ENCODE data around the gene EIF2D.
"Not testable (repeated sequence)": the region's sequence is repeated elsewhere in the genome, so short reads cannot be mapped to it uniquely, and the experiment has no call there.

The EIF2D gene, protein sequence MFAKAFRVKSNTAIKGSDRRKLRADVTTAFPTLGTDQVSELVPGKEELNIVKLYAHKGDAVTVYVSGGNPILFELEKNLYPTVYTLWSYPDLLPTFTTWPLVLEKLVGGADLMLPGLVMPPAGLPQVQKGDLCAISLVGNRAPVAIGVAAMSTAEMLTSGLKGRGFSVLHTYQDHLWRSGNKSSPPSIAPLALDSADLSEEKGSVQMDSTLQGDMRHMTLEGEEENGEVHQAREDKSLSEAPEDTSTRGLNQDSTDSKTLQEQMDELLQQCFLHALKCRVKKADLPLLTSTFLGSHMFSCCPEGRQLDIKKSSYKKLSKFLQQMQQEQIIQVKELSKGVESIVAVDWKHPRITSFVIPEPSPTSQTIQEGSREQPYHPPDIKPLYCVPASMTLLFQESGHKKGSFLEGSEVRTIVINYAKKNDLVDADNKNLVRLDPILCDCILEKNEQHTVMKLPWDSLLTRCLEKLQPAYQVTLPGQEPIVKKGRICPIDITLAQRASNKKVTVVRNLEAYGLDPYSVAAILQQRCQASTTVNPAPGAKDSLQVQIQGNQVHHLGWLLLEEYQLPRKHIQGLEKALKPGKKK

DNA sequence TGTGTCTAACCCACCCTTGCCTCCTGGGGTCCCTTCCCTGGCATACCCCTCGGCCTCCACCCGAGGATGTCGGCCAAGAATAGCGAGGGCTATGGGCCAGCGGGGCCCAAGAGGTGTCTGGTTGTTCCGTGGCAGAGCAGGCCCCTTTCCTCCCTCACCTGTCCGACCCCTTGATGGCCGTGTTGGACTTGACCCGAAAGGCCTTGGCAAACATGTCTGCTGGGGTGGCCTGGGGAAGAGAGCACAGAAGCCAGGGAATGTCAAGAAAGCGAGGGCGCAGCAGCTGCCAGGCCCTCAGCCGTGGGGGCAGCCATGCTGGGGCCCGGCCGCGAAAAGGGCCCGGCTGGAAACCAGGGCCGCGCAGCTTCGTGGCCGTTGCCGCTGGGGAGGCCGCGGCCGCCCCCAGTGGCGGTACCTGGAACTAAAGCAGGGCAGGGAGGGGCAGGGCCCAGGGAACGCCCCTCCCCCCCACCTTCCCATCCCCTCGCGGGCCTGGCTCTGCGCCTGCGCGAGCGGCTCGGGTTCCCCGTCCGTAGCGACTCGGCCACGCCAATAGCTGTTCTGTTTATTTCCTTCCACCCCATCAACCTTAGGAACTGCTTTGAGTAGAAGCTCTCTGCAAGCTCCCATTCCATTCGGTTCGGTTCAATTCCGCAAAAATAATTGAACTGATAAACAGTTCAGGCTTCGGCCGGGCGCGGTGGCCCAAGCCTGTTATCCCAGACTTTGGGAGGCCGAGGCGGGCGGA, at the start of gene EIF2D:
Gene EIF2D (minus strand): TSS at position 337 of the 748 bp plus-strand sequence. CDS start 123 bp downstream, at position 214.
- peak; percentile 89 for DNase-seq (ENCODE audit: low read depth)

DNA sequence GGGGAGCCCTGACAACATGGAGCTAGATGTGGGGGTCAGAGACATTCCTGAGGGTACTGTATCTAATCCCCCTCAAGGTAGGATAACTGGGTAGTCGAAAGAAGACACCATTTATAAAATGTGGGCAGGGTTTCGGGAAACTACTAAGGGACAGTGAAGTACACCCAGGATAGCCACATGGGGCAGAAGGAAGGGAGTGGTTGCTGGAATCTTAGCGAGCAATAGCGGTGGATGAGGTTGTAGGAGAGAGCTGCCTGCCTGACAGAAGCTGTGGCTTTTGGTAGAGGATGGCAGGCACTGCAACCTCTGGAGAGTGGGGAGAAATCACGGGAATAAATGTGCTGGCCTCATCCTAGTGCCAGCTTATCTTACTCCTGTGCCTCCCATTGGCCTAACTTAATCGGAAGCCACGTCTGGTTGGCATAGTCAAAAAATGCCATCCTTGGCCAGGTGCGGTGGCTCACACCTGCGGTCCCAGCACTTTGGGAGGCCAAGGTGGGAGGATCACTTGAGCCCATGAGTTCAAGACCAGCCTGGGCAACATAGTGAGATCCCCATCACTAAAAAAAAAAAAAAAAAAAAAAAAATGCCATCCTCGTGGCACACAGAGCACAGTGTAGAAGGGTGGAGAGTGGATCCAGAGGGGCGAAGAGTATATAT, 49.0 kb upstream of the EIF2D start:
- DNase-seq (ENCODE audit: low read depth) = no peak

DNA sequence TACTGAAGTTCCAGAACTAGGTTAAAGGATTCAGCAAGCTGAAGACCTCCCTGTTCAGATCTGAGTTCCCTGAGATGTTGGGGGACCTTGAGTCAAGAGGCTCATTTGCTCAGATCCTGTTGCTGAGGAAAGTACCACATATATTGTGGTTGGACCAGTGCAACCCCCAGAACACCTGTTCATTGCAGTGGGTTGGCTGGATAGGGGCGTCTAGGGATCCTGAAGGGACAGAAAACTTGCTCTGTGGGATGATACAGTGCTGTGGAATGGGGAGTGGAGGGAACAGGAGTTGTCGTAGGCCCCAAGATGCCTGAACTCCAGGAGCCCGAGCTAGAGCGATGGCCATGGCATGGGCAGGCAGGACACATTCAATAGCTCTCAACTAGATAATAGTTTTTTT, 47.9 kb upstream of the EIF2D start:
- no peak for DNase-seq (ENCODE audit: low read depth)

DNA sequence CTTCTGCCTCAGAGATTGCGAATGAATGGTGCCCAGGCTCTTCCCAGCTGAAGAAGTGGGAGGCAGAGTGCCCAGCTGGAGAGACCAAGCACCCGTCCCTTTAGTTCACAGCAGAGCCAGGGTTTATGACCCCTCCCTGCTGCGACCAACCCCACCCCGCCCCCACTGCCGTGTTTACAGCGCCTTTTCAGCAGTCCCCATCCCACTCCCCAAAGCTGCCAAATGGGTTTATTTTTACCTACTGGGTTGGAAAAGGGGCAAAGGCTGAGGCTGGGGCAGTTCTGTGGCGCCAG, 46.7 kb upstream of the EIF2D start:
- DNase-seq (ENCODE audit: low read depth) = no peak

DNA sequence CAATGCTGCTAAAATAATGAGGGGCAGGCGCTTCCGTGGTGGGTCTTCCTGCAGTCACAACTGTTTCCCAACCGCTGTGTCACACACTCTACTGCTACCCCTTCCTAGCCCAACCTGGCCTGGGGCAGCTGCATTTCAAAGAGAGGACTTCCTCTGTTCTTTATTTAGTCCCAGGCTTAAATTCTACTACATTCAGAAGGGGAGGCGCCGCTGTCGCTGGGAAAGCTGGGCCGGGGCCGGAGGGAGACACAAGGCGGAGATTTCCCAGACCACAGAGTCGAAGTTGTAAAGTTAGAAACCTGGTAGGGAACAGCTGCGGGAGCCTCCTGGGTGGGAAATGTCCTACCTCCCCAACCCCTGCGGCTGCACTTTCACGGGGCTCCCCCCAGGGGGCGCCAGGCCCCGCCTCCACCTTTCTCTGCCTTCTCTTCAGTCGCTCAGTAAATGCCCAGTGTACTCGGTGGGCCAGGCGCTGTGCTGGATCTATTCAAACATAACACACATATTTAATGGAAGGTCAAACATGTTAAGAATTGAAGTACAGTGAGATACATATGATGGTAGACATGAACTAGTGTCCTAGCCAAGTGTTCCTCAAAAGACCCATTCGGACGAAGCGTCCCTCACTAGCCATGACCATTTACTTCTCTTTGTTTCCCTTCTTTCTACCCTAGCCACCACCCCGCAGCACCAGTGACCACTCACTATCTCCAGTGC, 46.2 kb upstream of the EIF2D start:
- no peak for DNase-seq (ENCODE audit: low read depth)

DNA sequence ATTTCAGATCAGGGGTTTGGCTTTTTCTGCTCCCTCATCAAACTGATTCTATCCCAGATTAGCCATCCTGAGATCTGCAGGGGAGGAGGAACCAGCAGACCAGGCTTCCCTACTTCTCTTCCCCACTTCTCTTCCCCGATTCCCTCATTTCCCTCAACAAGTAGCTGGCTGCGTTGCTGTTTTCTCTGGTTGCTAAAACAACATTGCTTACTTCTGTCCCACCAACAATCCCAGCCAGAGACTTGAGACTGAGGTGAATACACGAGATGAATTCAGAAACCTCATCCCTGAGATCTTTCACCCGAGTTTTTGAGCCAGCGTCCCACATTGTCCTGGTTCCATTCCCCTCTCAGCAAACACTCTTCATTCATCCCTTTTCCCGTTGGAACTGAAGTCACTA, 45.5 kb upstream of the EIF2D start:
- DNase-seq (ENCODE audit: low read depth) = no peak

DNA sequence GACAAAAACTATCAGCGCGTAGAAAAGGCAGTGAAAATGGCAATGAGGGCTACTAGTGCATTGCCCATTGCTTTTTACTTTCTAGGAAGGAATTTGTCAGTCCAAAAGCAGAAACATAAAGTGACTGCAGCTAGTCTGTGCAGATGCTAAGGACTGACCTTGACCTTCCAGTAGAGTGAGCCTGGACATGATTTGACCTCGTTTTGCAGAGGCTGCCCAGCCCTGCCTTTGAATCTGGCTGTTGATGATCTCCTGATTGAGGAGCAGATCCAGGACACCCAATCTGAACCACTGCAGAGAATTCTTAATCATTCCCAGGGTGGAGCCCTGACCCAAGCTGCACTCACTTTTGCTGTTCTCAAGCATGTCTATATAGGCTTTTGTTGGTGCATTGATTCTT, 44.7 kb upstream of the EIF2D start:
- DNase-seq (ENCODE audit: low read depth) = no peak

DNA sequence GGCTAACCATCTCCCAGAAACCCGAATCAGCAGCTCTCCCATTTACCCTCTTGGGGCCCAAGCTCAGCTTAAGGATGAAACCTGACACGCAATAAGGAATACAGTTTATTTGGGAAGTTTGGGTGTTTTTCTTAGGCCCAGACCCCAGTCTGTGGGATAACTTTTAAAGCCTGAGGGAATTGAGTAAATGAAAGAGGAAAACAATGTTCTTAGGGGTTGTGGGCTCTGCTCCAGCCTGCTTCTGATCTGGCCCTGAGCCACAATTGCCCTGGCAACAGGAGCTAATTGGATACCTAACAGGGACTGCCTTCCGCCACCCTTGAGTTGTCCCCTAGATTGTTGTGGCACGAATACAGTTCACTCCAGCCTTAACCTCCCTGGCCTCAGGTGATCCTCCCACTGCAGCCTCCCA, 43.2 kb upstream of the EIF2D start:
- no peak for DNase-seq (ENCODE audit: low read depth)

DNA sequence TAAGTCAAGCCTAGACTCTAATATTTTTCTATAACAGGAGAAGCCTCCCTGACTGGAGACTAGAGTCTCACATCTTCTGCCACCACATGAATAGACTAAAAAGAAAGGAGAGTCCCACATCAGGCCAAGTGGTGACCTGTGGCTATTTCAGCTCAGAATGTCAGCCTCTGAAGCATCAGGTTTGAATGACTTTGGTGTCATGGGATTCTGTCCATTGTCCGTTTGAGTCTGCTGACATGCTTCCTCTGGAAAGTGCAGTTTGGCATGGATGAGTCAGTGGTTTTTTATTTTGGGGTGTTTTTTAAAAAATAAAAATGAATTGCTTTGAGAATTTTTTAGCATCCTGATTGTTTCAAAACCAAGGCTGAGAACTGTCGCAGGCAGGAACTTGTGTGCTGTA, 42.6 kb upstream of the EIF2D start:
- no peak for DNase-seq (ENCODE audit: low read depth)

DNA sequence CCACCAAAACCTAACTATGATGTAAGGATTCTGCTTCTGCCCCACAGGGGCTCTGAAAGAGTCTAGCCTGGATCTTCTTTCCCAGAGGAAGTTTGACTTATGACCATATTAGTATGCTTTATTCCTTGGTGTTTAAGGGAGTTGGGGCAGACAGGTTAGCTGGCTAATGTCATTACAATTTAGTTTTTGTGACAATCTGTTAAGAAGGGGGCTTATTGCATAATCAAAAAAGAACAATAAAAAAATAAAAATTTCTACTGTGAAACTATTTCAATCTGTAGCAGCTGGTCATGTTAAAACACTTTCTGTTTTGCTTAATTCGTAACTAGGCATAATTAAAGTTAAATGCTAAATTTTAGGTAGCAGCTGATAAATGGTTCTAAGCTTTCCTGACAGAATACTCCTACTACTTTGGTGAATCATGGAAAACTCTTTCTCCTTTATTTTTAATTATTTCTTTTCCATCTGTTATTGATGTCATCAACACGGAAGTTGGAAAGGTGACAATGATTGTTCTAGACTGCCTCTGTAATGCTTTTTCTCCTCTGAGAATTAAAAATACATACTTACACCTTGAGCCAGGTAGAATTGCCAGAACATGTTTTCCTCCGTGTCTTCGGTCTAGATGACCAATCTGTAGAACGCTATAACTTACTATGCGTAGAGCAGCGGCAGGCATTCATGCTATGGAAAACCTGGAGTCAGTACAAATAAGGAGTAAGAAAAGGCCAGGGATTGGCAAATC, 41.6 kb upstream of the EIF2D start:
- no peak for DNase-seq (ENCODE audit: low read depth)

DNA sequence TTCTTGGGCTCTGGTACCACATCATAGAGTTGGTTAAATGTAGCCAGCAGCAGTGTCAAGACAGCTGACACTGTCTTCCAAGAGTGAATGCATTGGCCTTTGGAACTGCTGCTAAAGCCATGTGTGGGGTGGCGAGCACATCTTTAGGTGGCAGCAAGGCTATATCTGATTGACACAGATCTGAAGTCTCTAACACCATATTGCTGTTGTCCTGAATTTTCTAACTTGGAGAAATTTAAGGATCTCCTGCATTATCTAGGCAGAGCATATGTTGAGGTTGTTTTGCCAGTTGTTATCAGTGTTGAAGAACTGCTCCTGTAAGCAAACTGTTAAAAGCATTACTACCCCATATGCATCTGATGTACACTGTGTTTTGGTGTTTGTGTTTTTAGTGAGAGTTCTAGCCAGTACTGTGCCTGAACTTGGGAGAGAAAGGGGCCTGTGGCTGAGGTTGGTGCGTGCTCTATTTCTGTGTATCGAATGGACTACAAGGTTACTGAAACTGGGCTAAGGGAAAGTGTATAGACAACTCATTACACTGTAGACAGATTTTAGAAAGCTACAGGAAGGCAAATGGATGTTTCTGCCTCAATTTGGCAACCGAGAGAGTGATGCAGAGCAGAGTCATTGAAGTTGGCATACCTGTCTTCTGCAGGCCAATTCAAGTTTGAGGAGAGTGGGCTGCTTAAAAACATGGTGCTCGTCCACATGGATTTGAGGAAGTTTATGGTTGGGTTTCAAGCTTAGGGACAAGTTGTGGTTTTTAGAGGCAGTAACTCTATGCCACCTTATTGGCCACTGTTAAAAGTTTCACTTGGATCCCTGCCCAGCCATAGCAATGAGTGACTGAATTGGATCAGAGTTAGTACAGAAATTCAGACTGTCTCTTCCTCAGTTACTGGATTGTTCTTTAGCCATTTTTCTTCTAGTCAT, 40.0 kb upstream of the EIF2D start:
- DNase-seq (ENCODE audit: low read depth) = no peak

DNA sequence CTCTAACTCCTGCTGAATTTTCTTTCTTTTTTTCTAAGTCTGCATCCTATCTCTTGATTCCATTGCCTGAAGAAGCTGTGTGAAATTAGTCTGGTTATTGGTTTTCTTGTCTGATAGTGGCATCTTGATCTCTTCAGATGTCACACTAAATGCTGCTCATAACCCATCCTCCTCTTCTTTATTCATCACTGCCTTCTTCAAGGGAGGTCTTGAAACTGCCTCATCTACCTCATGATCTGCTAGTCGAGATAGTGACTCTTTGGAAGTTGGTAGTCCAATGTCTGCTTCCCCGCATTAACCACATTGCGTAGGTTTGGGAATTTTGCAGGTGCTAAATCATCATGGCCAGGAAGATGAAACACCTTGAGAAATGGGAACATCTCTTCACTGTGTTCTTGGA, 38.7 kb upstream of the EIF2D start:
- DNase-seq (ENCODE audit: low read depth) = no peak

DNA sequence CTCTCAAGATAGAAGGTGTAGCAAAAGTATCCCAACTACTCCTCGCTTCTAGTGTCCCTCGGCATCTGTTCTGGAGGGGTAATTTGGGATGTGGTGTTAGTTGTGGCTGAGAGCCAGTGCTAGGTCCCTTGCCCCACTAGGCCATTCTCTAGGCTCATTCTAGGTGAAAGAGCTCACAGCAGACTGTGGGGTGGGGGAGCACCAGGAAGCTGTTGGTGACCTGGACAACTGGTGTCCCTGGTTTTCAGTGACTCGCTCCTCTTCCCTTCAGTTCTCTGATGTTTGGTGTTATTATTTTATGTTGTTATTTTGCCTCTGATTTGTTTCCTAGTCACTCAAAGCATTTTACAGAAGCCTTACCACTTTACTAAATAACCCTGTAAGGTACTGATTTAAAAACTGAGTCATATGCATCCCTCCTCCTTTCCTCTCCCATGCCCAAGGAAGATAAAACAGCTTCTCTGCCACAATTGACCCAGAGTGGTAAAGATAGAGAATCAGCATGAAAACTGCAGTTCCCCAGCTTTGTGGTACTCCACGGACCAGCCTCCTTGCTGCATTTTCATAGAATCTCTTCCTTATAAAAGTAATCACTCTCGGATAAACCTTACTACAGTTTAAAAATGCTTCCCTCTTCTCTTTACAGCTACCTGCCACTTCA, 37.1 kb upstream of the EIF2D start:
- DNase-seq (ENCODE audit: low read depth) = no peak

DNA sequence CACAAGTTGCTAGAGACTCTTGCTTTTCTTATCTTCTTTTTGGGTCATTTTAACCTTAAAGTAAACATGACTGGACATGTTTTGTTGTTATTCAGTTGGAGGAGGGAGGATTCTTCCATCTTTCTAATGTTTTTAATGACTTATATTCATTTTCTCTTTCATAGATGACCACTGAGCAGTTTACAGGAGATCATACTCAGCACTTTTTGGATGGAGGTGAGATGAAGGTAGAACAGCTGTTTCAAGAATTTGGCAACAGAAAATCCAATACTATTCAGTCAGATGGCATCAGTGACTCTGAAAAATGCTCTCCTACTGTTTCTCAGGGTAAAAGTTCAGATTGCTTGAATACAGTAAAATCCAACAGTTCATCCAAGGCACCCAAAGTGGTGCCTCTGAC, 35.0 kb upstream of the EIF2D start:
- DNase-seq (ENCODE audit: low read depth) = no peak

DNA sequence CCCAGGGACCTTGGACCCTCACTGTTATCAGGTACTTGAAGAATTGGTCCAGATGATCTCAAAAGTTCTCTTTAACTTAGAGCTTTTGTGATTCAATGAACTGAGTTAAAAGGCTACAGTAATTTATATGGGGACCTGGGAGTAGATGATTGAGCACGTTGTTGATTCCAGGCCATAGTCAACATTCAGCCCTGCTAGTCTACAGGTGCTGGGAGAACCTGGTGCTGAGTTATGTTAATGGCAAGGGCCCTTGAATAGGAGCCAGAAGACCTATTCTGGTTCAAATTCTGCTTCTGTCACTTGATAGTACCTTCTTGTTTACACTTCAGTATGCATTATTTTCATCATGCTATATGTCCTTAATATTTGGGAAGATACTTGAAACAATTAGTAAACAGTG, 34.2 kb upstream of the EIF2D start:
- DNase-seq (ENCODE audit: low read depth) = no peak

DNA sequence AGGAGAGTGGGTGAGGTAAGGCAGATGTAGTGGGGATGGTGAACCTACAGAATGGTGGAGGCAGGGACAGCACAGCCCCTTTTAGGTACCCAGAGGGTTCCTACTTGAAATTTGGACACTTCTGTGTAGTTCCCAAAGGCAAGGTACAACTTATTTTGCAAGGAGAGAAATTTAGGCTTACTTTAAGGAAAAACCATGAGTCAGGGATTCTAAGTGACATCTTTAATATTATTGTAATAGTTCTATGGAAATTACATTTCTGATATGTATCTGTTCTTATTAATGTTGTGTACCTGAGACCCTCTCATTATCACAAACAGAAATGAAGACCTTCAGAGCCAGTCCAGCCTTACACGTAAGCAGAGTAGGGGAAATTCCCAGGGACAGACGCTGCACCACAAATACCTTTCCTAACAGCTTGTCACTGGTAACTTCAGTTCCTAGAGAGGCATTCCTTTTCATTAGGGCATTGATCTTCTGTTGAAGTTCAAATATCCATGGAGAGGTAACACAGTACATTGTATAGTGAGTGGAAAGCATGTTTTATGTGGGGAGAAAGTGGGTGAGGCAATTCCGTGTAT, 30.9 kb upstream of the EIF2D start:
- no peak for DNase-seq (ENCODE audit: low read depth)

DNA sequence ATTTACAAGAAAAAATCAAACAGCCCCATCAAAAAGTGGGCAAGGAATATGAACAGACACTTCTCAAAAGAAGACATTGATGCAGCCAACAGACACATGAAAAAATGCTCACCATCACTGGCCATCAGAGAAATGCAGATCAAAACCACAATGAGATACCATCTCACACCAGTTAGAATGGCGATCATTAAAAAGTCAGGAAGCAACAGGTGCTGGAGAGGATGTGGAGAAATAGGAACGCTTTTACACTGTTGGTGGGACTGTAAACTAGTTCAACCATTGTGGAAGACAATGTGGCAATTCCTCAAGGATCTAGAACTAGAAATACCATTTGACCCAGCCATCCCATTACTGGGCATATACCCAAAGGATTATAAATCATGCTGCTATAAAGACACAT, 29.8 kb upstream of the EIF2D start:
- not testable (repeated sequence) for DNase-seq (ENCODE audit: low read depth)

DNA sequence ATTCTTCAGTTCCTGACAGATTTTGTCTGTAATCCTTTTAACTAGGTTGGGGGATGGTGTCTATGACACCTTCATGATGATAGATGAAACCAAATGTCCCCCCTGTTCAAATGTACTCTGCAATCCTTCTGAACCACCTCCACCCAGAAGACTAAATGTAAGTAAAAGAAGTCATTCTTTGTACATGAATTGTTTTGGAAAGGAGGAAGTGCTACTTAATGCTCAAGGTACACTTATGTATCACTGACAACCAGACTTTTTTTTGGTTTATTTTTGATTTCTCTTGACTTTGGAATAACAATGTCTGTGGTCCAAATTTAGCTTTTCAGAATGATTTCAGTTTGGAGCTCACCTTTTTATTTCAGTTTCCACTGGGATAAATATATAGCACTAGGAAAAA, 25.3 kb upstream of the EIF2D start:
- DNase-seq (ENCODE audit: low read depth) = no peak

DNA sequence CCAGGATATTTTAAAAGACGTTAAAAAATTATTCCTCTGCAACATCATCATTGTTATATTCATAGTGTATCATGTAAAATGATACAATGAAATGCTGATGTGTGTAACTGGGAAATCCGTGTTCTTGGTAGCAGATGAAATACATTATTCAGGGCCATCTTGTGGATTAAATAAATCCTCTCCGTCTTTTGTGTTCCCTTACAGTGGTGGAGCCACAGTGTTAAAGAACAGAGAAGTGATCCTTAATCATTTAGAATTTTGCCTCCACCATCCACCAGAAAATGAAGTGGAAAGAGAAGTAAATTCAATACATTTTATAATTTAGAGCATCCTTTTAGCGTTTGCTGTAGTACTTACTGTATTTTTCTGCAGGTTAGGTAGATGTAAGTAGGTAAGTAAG, 24.4 kb upstream of the EIF2D start:
- DNase-seq (ENCODE audit: low read depth) = no peak

DNA sequence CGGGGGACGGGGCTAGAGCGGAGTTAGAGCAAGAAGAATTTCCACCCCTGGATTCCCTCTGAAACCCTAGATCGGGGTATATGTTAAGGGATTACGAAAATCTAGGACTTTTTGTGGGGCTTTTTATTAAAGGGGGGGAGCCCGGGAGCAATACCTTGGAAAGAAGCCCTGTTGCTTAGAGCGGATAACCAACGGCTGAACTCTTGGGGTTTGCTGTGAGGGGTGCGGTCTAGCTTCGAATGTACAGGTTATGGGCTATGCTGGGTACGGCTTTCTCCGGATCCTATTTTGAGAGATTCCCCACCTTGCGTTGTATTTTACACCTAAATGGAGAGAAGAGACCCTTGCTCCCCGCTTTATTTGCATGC, 23.7 kb upstream of the EIF2D start:
- no peak for DNase-seq (ENCODE audit: low read depth)
